SK-N-SH treated with all-trans-retinoic acid at 6 μM for 48 hours (cell line): Measurements from ENCODE around the gene KDELR3.

ENCODE experiments used
- ATAC-seq: fragments of 200-7000 bp; cut with Tn5 transposase; 3 replicates; pipeline ENCODE4 v1.9.1; 2020; ENCODE audit warnings: mild to moderate bottlenecking, moderate library complexity
- ARNTL ChIP-seq: fragments of 450-650 bp; formaldehyde crosslinking; IDR thresholded peaks from 2 replicates; pipeline ENCODE4 v1.5.0; 2020; ENCODE audit warnings: low read depth, mild to moderate bottlenecking, moderate library complexity, borderline replicate concordance
- BACH2 ChIP-seq: fragments of 250-450 bp; sonication (Bioruptor Pico); IDR thresholded peaks from 2 replicates; pipeline ENCODE4 v1.9.0; 2021; ENCODE audit warnings: mild to moderate bottlenecking, borderline replicate concordance
- CREB5 ChIP-seq: fragments of 250-450 bp; sonication (Bioruptor Pico); IDR thresholded peaks from 2 replicates; pipeline ENCODE4 v1.5.1; 2020; ENCODE audit warnings: low read depth, mild to moderate bottlenecking, moderate library complexity
- CSDC2 ChIP-seq: fragments of 250-450 bp; sonication (Bioruptor Pico); IDR thresholded peaks from 2 replicates; pipeline ENCODE4 v1.5.0; 2020; ENCODE audit warnings: mild to moderate bottlenecking, moderate library complexity
- CSRNP3 ChIP-seq: fragments of 250-450 bp; sonication (Bioruptor Pico); IDR thresholded peaks from 2 replicates; pipeline ENCODE4 v1.5.1; 2021; ENCODE audit warnings: mild to moderate bottlenecking, moderate library complexity
- ESRRG ChIP-seq: fragments of 250-450 bp; sonication (Bioruptor Pico); IDR thresholded peaks from 2 replicates; pipeline ENCODE4 v1.6.1; 2021; ENCODE audit warnings: mild to moderate bottlenecking
- ISL1 ChIP-seq: fragments of 250-450 bp; sonication (Bioruptor Pico); IDR thresholded peaks from 2 replicates; pipeline ENCODE4 v2.1.2; 2022; ENCODE audit warnings: mild to moderate bottlenecking, moderate library complexity
- OSR1 ChIP-seq: fragments of 250-450 bp; sonication (Bioruptor Pico); IDR thresholded peaks from 2 replicates; pipeline ENCODE4 v1.8.0; 2022; ENCODE audit warnings: moderate library complexity, mild to moderate bottlenecking, inconsistent platforms
- PATZ1 ChIP-seq: fragments of 250-450 bp; sonication (Bioruptor Pico); IDR thresholded peaks from 2 replicates; pipeline ENCODE4 v1.8.0; 2020; ENCODE audit warnings: mild to moderate bottlenecking, moderate library complexity, borderline replicate concordance
- PPARA ChIP-seq: fragments of 250-450 bp; sonication (Bioruptor Pico); IDR thresholded peaks from 2 replicates; pipeline ENCODE4 v1.5.0; 2020; ENCODE audit warnings: mild to moderate bottlenecking, borderline replicate concordance
- RARB ChIP-seq: fragments of 250-450 bp; sonication (Bioruptor Pico); IDR thresholded peaks from 2 replicates; pipeline ENCODE4 v1.8.0; 2021; ENCODE audit warnings: mild to moderate bottlenecking, moderate library complexity
- SNAI2 ChIP-seq: fragments of 250-450 bp; sonication (Bioruptor Pico); IDR thresholded peaks from 2 replicates; pipeline ENCODE4 v1.5.0; 2020; ENCODE audit warnings: mild to moderate bottlenecking, moderate library complexity
- TCF4 ChIP-seq: fragments of 250-450 bp; sonication (Bioruptor Pico); IDR thresholded peaks from 2 replicates; pipeline ENCODE4 v1.8.0; 2021; ENCODE audit warnings: mild to moderate bottlenecking, moderate library complexity, borderline replicate concordance
- TOX ChIP-seq: fragments of 250-450 bp; sonication (Bioruptor Pico); IDR thresholded peaks from 2 replicates; pipeline ENCODE4 v1.8.0; 2021; ENCODE audit warnings: mild to moderate bottlenecking, moderate library complexity, borderline replicate concordance
- TSHZ2 ChIP-seq: fragments of 250-450 bp; sonication (Bioruptor Pico); IDR thresholded peaks from 2 replicates; pipeline ENCODE4 v1.5.0; 2020; ENCODE audit warnings: mild to moderate bottlenecking, moderate library complexity
- ZFP3 ChIP-seq: fragments of 250-450 bp; sonication (Bioruptor Pico); IDR thresholded peaks from 2 replicates; pipeline ENCODE4 v1.5.0; 2020; ENCODE audit warnings: mild to moderate bottlenecking, moderate library complexity
- ZFP30 ChIP-seq: fragments of 450-650 bp; formaldehyde crosslinking; IDR thresholded peaks from 2 replicates; pipeline ENCODE4 v1.5.0; 2022; ENCODE audit warnings: mild to moderate bottlenecking, moderate library complexity
- ZNF565 ChIP-seq: fragments of 450-650 bp; formaldehyde crosslinking; conservative IDR thresholded peaks from 2 replicates; pipeline ENCODE4 v1.5.0; 2020; ENCODE audit warnings: low read depth, mild to moderate bottlenecking, moderate library complexity
- ZNF70 ChIP-seq: fragments of 450-650 bp; formaldehyde crosslinking; IDR thresholded peaks from 2 replicates; pipeline ENCODE4 v1.5.0; 2020; ENCODE audit warnings: mild to moderate bottlenecking, moderate library complexity
- TF ChIP-seq, protein P1 (sequence below): fragments of 250-450 bp; sonication (Bioruptor Pico); IDR thresholded peaks from 2 replicates; pipeline ENCODE4 v1.8.0; 2021; ENCODE audit warnings: low read depth, mild to moderate bottlenecking, moderate library complexity, borderline replicate concordance

KDELR3 gene

DNA sequence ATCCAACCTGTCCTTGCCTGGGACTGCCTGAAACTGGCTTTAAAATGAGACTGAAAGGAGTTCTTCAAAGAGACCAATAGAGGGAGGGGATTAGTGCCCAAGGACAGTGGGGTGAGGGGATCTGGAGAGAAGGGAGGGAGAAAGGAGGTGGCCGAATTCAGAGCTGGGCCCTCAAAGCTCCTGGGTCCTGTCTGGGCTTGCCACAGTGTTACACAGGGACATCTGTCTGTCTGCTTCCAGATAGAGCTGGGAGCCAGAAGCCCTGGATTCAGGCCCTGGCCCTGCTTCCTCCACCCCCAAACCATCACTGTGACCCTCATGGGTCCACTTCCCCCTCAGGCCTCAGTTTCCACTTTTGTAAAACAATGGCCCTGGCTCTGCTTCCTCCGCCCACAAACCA, 16.5 kb upstream of the KDELR3 start (continued):
- TF ChIP-seq TSHZ2 (CRISPR knock-in tag) (no peak), RARB (no peak), ZNF565 (CRISPR knock-in tag) (no peak), ISL1 (no peak), ARNTL (no peak), ZNF70 (CRISPR knock-in tag) (no peak), CSDC2 (CRISPR knock-in tag) (no peak), OSR1 (no peak)

DNA sequence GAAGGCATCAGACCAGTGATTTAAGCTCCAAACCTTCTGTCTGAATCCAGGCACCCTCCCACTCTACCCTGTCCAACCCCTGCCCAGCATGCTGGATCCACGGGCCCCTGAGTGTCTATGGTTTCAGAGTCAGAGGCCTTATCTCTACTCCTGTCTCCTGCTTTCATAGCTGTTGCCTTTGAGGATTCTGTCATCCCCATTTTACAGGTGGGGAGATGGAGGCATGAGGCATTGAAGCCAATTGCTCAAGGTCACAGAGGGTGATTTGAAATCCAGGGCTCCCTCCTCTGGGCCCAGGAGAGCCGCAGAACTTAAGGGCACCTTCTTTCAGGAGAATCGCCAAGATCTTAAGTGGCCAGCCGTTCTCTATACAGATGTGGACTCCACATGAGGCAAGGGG, 16.0 kb upstream of the KDELR3 start:
- TF ChIP-seq CSDC2 (CRISPR knock-in tag), result no peak
- TF ChIP-seq, protein P1, sequence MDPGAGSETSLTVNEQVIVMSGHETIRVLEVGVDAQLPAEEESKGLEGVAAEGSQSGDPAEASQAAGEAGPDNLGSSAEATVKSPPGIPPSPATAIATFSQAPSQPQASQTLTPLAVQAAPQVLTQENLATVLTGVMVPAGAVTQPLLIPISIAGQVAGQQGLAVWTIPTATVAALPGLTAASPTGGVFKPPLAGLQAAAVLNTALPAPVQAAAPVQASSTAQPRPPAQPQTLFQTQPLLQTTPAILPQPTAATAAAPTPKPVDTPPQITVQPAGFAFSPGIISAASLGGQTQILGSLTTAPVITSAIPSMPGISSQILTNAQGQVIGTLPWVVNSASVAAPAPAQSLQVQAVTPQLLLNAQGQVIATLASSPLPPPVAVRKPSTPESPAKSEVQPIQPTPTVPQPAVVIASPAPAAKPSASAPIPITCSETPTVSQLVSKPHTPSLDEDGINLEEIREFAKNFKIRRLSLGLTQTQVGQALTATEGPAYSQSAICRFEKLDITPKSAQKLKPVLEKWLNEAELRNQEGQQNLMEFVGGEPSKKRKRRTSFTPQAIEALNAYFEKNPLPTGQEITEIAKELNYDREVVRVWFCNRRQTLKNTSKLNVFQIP (CRISPR knock-in tag), result no peak
- TF ChIP-seq RARB, result no peak
- TF ChIP-seq CREB5 (CRISPR knock-in tag), result no peak
- no peak for TF ChIP-seq ZFP3

DNA sequence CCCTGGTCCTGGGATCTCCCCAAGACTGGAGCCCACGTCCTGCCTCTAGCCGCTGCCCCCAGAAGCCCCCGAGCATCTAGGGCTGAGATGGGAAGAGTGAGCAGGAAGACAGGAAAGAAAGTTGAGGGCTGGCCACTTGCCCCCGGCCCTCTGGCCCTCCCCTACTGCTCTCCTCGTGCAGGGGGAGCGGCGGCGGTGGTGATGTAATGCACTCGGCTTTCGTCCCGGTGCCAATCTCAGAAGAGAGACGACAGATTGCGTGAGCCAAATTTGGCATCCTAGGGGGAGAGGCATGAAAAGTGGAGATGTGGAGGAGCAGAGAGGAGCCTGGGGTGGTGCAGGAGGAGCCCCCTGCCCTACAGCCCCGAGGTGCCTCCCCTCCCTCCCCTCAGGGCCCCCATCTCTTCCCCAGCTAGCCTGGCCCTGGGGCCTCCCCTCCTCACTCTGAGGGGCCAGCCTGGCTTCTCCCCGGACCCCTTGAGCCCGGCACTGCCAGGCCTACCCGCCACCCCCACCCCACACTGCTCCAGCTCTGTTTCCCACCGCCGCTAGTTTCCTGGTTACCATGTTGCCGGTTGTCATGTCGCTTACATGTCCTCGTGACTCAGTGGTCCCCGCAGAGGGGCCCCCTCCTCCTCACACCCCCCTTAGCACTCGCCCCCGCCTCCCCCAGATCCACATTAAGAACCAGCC, 15.4 kb upstream of the KDELR3 start:
- peak; percentile 41; the same call in 1 of the 3 replicates for ATAC-seq
- TF ChIP-seq ESRRG (no peak), PPARA (CRISPR knock-in tag) (no peak), ZFP3 (no peak)

More for the DNA sequence above, 16.0 kb upstream of the KDELR3 start:
- no peak for ATAC-seq

GRCh38 chr22:38453066-38453672, 14.7 kb upstream of the KDELR3 start:
- TF ChIP-seq ZFP3, result no peak
- no peak for TF ChIP-seq ISL1
- TF ChIP-seq RARB, result no peak
- TF ChIP-seq CREB5 (CRISPR knock-in tag), result no peak
- TF ChIP-seq TCF4, result no peak
- TF ChIP-seq PATZ1, result no peak
- no peak for TF ChIP-seq BACH2 (CRISPR knock-in tag)
- no peak for TF ChIP-seq ARNTL
- no peak for TF ChIP-seq ESRRG
- no peak for TF ChIP-seq TOX (CRISPR knock-in tag)
- no peak for TF ChIP-seq PPARA (CRISPR knock-in tag)
- no peak for TF ChIP-seq ZNF565 (CRISPR knock-in tag)
- TF ChIP-seq, protein P1 (CRISPR knock-in tag), result no peak
- TF ChIP-seq CSRNP3 (CRISPR knock-in tag), result no peak
- no peak for TF ChIP-seq ZFP30 (CRISPR knock-in tag)
- no peak for TF ChIP-seq CSDC2 (CRISPR knock-in tag)
- no peak for TF ChIP-seq ZNF70 (CRISPR knock-in tag)
- TF ChIP-seq SNAI2 (CRISPR knock-in tag), result no peak
- ATAC-seq, result no peak
